AG09319 (cell line): Measurements from ENCODE around the gene DCLK1.
A peak's percentile ranks its signal among the peaks of the same experiment; 100 is the strongest.

Source experiments
- DNase-seq: peaks from one replicate; pipeline ENCODE4 v3.0.0-alpha.2; 2010; ENCODE audit warnings: low read depth; ENCODE audit errors: extremely low read depth
- CTCF ChIP-seq: IDR thresholded peaks from 2 replicates; pipeline ENCODE4 v1.5.1; 2011; ENCODE audit warnings: low read depth, mild to moderate bottlenecking, inconsistent platforms, low read length, moderate library complexity

Gene DCLK1

GRCh38 chr13:35953537-35954206 lies 177.5 kb downstream of the DCLK1 start:
- TF ChIP-seq CTCF = peak; percentile 77
- peak; percentile 97 for DNase-seq

GRCh38 chr13:35947315-35947714 lies 183.9 kb downstream of the DCLK1 start:
- no peak for TF ChIP-seq CTCF
- DNase-seq = no peak

GRCh38 chr13:35945368-35945767 lies 185.8 kb downstream of the DCLK1 start:
- no peak for DNase-seq
- TF ChIP-seq CTCF = no peak

GRCh38 chr13:35941374-35941773 lies 189.8 kb downstream of the DCLK1 start:
- no peak for DNase-seq
- no peak for TF ChIP-seq CTCF

GRCh38 chr13:35940734-35941133 lies 190.4 kb downstream of the DCLK1 start:
- no peak for TF ChIP-seq CTCF
- no peak for DNase-seq

- no peak for TF ChIP-seq CTCF
- DNase-seq = no peak
These were observed 194.8 kb downstream of the DCLK1 start for GRCh38 chr13:35936246-35936978.
